GM21526 (cell line): ENCODE results near the gene DCX.
"Not testable (repeated sequence)": the region's sequence is repeated elsewhere in the genome, so short reads cannot be mapped to it uniquely, and the experiment has no call there.

Source experiments
- ATAC-seq: cut with Tn5 transposase; IDR thresholded peaks from one replicate; pipeline ENCODE4 v1.9.1; 2021; ENCODE audit warnings: moderate library complexity; ENCODE audit not compliant: unreplicated experiment, low FRiP score

DCX gene

DNA sequence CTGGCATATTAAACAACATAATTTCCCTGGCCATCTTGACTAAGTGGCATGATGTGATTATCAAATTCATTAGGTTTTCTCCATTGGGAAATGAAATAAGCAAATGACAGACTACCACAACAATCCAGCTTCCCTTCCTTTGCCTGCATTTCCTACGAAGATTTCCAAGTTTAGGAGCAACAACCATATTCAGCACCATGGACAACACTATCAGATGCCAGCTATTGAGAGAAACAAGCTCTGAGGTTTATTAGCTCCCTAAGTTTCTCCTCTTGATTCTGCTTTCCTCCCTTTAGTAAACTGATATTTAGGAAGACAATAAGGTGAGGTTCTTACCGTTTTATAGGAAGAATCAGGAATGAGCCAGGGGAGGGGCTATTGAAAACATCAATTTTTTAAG is 36.2 kb downstream of the DCX start:
- no peak for ATAC-seq

DNA sequence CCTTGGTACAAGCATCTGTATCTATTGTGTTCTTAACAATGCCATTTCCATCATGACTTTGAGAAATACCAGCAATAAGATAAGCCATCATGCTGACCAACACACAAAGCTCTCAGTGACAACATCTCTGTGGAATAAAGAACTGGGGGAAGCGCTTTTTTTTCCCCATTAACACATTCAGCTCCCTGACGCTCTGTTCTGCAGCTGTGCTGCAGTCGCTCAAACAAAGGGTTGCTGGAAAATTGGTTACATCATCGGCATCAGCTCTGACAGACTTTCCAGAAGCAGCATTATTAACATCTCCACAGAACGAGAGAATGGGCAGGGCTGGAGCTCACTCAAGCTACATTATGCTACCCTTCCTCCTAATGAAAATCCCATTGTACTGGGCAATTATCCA is 39.9 kb downstream of the DCX start:
- no peak for ATAC-seq

DNA sequence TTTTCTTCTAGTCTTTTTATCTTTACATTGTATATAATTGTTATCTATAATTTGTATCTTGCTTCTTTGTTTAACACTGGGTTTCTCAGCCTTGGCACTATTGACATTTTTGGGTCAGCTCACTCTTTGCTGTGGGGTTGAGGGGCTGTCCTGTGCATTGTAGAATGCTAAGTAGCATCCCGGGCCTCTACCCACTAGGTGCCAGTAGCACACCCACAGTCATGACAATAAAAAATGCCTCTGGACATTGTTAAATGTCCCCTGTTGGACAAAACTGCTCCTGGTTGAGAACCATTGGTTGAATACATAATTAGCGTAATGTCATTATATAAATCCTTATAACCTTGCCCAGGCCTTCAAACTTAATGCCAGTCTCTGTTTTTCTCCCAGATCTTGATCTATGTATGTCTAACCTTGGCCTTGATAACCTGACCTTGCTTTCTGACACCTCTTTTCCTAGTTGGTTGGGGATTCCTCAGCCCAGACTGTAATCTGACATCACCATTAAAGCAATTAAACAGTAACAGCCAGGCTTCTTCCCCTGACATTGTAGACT is 46.1 kb downstream of the DCX start:
- ATAC-seq, result no peak

DNA sequence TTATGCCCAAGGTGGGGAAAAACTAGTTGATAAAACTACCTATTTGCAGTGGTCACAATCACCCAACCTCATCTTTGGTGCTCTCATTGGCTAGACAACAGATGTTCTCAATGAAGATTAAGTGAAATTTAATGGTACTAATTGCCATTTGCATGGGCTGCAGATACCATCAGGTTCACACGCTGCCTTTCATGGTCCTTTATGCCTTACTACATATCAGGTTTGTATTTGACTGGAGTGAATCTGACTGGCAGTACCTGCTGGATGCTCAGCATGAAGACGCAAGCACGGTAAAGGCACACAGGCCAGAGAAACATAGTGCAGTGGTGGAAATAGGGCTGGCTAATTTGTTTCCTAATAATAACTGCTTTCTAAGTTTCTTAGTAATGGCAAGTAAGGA is 48.3 kb downstream of the DCX start:
- no peak for ATAC-seq

DNA sequence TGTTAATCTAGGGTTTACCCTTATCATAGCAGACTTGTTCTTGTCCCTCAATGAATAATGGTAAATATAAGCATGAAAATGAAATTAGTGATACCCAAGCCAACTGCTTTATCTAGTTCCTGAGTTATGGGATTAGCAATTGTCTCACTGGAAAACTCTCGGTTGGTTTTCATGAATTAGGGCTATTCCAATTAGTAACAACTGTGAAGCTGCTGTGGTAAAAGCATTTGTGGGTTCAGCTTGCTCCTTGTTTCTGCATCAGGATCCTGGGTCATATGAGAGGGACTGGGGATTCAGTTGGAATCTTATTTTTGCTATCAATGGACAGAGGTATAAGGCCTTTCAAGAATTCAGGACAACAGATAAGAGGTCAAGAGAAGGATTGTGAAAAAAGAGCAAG is 50.2 kb downstream of the DCX start:
- no peak for ATAC-seq

DNA sequence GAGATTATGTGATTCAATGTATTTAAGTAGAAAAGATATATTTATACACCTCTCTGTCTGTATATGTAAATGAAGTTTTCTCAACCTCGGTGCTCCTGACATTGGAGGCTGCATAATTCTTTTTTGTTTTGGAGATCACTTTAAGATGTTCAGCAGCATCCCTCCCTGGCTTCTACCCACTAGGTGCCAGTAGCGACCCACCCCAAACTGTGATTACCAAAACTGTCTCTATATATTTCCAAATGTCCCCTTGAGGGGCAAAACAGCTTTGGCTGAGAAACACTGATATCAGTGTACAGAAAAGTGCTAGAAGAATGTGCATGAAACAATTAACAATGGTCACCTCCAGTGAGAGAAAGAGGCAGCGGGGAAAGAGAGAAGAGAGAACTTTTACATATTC is 51.2 kb downstream of the DCX start:
- ATAC-seq, result no peak

DNA sequence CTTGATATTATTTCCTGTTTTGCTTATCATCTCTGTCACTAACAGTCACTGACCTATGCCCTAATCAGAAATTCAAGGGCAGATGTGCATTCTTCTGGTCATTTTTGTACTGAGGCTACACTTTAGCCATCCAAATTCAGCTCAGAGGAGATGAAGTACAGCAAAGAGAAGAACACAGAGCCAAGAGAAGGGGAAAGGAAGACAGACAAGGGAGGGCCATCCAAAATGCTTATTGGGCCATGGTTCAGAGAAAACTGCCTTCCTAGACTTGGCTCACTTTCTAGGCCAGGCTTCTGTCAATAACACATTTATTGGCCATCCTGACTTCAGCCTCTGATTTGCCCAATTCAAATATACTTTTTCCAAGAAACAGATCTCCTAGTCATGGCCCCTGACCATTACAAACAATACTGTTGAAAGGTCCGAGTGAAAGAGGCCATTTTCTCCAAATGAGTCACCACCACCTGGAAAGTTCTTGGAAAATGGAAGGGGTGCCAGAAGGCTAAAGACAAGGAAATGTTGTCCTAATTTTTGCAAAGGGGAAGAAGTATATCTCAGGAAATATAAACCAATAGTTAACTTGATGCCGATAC is 56.4 kb downstream of the DCX start:
- ATAC-seq, result no peak

DNA sequence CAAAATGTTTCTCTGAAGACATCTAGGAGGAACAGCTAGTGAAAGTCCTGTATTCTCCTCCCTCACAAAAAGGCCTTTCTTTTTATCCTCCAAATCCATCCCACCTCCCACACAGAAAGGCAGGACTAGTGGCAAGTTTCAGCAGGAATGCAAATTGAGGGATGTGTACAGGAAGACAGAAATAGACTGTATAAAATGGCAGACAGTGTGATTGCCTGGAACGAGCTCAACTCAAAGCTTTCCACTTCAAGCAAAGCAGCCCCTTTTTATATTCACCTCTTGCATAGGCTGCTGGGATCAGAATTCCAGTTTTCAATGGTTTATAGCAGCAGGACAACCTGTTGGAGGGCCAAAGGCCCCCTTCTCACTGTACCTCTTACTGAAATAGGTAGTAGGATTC is 57.5 kb downstream of the DCX start:
- no peak for ATAC-seq

DNA sequence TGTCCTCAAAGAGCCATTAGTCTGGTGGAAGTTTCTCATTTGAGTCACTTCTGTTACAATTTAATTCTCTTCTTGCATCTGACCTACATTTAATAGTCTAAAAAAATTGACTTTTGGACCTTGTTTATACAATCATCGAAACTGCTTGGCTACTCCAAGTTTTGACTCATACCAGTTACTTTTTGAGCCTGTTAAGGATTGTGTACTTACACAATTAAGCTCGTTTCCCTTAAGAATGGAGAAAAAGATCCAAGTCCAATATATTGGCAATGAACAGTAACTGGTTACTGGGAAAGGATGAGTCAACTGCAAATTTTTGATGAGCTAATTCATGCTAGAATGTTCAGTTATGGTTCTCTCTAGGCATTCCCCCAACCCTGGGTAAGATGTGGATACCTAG is 58.2 kb downstream of the DCX start:
- no peak for ATAC-seq

DNA sequence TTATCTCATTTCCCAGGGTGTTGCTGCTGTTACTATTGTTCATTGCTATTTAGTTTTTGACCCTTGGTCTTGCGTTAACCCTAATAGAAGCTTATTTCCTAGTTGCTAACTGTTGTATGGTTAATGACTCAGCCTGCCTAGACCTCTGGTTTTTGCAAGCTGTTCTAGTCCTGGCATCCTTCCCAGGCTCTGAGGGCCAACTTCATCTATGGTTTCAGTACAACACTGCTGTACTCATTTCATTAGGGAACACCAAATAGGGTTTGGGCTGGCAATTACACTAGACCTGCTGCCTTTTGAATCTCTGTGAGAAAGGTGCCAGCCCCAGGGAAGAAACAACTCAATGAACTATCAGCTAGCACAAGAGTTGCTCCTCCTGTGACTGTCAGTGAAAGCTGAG is 59.6 kb downstream of the DCX start:
- no peak for ATAC-seq

DNA sequence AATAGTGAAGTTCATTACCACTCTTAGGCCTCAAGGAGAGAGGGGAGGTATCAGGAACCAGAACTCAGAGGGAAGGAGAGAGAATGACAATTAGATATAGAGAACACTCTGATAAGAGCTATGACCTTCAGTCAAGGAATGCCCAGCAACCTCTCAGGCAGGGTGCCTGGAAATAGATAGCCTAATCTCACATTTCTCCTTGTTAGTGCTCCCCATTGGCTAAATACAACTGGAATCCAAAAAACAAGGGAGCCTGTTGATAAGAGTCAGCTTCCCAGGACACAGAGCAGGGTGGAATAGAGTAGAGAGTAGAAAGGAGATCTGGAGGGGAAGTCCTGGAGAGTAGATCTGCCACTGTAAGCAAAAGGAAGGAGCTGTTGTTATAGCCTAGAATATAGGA is 62.1 kb downstream of the DCX start:
- ATAC-seq, result no peak

DNA sequence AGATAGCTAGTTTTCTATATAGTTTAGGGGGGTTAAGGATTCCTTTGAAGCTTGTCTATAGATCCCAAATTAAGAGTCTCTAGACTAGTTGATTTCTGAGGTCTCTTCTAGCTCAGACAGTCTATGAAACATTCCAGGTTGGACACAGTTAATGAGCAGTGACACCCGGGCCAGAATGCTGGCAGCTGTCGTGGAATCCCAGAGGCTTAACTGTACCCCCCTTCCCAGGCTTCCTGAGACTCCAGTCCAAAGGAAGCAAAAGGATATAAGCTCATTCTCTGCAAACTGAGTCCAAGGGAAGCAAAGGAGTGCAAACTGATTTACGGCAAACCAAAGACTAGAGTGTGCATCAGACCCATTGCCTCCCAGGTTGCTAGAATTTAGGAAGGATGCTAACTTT is 62.9 kb downstream of the DCX start:
- no peak for ATAC-seq

DNA sequence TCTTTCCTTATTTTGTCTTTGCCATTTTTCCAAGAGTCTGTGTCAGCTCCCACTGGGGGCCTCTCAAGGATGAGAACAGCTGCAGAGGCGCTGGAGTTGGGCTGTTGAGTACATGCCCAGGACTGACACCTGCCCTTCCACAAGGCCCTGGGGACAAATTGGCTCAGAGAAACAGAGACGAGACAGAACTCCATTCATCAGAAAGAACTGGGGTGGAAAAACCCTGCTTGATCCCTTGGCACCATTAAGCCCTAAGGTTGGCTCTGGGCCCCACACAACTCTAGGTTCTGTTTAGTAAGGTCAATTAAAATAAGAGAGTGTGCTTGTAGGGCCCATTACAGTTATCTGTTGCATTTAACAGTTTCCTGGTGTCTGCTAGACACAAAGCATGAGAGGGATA is 63.6 kb downstream of the DCX start:
- ATAC-seq, result no peak

DNA sequence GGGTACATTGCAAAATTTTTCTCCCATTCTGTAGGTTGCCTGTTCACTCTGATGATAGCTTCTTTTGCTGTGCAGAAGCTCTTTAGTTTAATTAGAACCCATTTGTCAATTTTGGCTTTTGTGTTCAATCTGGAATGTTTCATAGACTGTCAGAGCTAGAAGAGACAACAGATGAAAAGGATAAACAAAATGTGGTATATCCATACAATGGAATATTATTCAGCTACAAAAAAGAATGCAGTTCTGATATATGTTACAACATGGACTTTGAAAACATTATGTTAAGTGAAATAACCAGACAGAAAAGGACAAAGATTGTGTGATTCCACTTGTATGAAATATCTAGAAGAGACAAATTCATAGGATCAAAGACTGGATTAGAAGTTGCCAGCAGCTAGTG is 65.8 kb downstream of the DCX start:
- ATAC-seq, result not testable (repeated sequence)

DNA sequence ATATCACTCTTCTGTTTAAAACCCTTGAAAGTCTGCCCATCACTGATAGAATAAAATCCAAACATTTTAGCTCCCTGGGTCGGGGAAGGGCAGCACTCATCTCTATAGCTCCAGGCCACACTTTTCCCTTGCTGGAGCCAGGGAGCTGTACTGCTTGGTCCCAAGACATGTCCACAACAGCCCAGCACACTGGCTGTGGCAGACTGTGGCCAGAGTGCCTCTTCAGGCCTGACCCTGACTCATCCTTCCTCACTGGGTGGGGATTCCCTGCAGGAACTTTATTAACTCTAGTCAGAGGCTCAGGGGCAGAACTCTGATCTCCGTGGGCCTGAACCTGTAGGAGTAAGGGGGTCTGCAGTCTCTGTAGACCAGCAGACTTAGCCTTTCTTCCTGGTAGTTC is 71.9 kb downstream of the DCX start:
- ATAC-seq, result no peak

DNA sequence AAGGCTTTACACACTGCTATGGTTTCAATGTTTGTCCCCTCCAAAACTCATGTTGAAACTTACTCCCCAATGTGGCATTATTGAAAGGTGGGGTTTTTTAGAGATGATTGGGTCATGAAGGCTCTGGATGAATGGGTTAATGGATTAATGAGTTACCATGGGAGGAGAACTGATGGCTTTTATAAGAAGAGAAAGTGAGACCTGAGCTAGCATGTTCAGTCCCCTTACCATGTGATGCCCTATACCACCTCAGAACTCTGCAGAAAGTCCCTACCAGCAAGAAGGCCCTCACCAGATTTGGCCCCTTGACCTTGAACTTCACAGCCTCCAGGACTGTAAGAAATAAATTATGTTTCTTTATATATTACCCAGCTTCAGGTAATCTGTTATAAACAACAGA is 72.8 kb downstream of the DCX start:
- ATAC-seq, result no peak

DNA sequence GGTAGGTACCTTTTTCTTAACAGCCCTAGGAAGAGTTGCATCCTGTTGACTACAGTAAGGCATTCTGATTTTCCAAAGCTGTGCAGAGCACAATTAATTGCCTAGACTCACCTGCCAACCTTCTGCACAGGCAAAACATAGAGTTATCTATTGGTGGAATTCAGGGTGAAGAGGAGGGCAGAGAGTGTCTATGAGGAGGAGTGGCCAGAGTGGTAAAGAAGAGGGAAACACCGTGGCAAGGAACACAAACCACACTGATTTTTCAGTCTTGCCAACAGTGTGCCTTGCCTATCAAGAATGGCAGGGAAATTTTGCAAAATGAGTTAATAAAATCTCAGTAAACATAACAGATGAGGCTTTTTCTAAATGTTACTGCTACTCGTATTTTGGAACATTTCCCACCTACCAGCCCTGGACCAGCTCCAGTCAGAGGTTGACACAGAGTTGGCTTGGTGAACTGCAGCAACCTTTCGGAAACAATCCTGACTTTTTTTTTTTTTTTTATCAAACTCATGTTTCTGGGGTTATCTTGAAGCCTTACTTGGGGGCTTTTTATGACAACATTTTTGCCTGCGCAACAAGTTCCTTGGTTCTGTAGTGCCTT is 73.8 kb downstream of the DCX start:
- ATAC-seq, result no peak

DNA sequence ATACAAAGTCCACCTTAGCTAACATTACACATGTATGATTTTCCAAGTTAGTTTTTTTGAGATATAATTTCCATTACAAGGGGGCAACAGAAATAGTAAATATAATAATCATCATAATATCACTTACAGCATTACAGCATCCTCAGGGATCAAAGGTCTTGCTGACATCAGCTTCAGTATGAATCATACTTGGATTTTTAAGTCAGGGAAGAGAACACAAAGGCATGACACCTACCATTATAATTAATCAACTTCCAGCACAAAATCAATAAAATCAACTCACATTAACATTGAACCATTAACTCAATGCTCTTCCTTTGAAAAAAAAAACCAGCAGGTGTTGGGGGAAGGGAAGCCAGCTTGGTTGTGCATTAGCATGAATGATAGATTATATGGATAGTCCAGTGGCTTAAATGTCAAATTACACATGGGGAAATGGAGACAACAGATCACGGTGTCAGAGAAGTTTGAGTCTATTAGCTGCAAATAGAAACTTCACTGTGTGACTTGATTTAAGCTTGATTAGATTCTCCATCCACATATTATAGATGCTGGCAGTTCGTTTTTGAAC is 74.8 kb downstream of the DCX start:
- no peak for ATAC-seq

DNA sequence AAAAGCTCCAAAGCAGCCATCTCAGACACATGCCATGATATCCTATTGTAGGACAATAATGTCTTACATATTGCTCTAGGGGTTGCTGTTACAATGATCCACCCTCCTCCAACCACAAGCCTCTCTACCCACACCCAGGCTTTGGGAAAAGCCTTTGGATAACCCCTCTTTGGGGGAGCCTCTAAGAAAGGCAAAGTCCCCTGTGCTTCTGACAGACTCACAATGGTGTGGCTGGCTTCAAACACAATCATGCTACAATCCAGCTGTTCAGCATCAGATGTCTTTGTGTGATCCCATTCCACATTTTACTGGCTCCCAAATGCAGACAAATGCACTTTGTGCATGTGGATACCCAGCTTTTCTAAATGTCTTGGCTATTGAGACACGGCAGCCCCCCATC is 75.9 kb downstream of the DCX start:
- ATAC-seq, result no peak

DNA sequence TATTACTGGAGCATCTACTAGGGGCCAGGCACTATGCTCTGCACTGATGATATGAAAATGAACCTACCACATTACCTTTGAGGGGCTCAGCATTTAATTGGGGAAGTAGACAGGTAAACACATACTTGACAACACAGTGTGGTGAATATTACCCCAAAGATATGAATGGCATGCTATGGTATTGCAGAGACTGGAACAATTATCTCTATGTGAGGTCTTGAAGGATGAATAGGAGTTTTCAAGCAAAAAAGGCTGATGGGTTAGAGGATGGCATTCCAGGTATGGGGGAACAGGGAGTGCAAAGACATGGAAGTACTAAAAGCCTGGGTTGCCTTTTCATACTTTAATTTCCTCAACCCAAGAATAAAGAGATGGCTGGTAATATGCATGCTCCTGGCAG is 82.6 kb downstream of the DCX start:
- no peak for ATAC-seq

DNA sequence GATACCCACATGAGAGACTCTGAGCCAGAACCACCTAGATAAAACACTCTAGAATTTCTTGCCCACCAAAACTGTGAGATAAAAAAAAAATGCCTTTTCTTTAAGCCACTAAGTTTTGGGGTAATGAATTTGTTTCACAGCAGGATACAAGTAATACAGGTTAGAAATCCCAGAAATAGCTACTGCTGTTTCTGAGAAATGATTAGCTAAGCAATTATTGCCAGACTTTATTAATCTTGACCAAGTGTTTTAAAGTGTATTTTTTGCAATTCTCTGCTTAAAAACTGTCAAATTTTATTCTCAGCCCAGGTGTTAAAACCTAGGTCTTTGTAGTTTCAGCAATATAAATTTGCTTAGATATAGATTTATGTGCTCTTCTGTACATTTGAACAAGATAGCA is 83.1 kb downstream of the DCX start:
- ATAC-seq, result no peak

DNA sequence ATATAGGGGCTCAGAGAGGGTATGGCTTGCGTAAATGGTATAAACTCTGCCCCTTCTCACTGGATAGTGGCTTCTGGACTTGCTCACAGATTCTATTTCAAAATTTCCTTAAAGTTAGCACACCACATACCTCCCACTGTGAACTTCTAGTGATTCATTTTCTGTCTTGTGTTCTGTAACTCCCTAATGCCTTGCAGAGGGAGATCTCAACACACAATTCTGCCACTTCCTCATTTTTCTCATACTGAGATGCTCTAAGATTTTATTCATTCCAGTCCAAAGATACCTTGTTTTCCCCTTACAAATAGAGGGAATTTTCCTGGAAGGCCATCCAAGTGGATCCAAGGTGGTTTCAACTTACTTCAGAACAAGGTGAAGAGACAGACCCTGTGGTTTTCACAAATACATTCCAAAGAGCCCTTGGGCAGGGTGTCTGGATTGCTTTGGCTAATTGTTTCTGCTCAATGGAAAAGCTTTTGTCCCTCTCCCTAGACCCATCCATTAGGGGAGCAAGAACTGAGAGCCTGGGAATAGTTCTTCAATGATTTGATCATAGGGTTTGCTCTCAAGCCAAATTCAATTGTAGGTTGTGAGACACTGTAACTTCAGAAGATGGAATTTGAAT is 89.6 kb downstream of the DCX start:
- ATAC-seq, result no peak
